GM12878 (cell line): Measurements from ENCODE around the gene RSKR. TPM values are rescaled to one million over a fixed set of nuclear protein-coding genes. Genes with fewer than 3 reads are reported as not detected.

ENCODE experiments used
- ATAC-seq: fragments of 200-7000 bp; cut with Tn5 transposase; 3 replicates; pipeline ENCODE4 v1.9.1; 2020; ENCODE audit warnings: mild to moderate bottlenecking, moderate library complexity
- BruUV-seq: library from RNA; stranded (reverse); fragments of 400-500 nt; replicated peaks from 2 replicates; lab custom pipeline; 2021; lab: Mats Ljungman, UMichigan
- CTCF ChIA-PET: fragments of 300-600 bp; sonication (Branson Sonifier 250); formaldehyde crosslinking; extraction: SDS; loops from one replicate; lab custom pipeline; 2021; ENCODE audit warnings: inconsistent platforms; lab: Yijun Ruan, JAX
- POLR2A ChIA-PET: fragments of 350-600 bp; formaldehyde crosslinking; extraction: SDS; loops from one replicate; lab custom pipeline; 2021; ENCODE audit warnings: inconsistent platforms; lab: Charles Lee
- RAD21 ChIA-PET: fragments of 300-600 bp; sonication (Branson Sonifier 250); formaldehyde crosslinking; loops from one replicate; lab custom pipeline; 2023; ENCODE audit warnings: antibody characterized with exemption; ENCODE audit not compliant: unreplicated experiment; lab: Charles Lee
- SMC1A ChIA-PET: fragments of 300-600 bp; sonication (Branson Sonifier 250); formaldehyde crosslinking; loops from one replicate; lab custom pipeline; 2023; ENCODE audit not compliant: unreplicated experiment, uncharacterized antibody; lab: Charles Lee
- DNase-seq: peaks from one replicate; pipeline ENCODE4 v3.0.0-alpha.2; 2011; ENCODE audit warnings: low read depth, low spot score
- FAIRE-seq: peaks from 3 replicates; lab custom pipeline; 2011; peaks lifted over from hg19 to GRCh38; lab: Jason Lieb, UNC
- H2AFZ ChIP-seq: 2 replicates; pipeline ENCODE4 v1.6.0; 2011; ENCODE audit warnings: low read depth, low read length, control low read depth; ENCODE audit not compliant: control insufficient read depth
- H3K27ac ChIP-seq: 2 replicates; pipeline ENCODE4 v1.5.1; 2011; ENCODE audit warnings: control low read depth; ENCODE audit not compliant: control insufficient read depth, insufficient read depth
- H3K27me3 ChIP-seq, 2 experiments: replicated peaks in 1 of 2; 2 replicates each; pipeline versions ENCODE4 v1.6.0 to v1.6.1; 2011; ENCODE audit warnings: low read length in 1 of 2; ENCODE audit not compliant: control insufficient read depth in 2 of 2, insufficient read depth in 2 of 2
- H3K36me3 ChIP-seq, 2 experiments: 2 replicates each; pipeline ENCODE4 v1.5.1; 2011; ENCODE audit warnings: low read length in 1 of 2; ENCODE audit not compliant: control insufficient read depth in 2 of 2, insufficient read depth in 2 of 2
- H3K4me1 ChIP-seq: 2 replicates; pipeline ENCODE4 v1.6.1; 2011; ENCODE audit warnings: mild to moderate bottlenecking, low read length, moderate library complexity, mixed read lengths; ENCODE audit not compliant: control insufficient read depth, insufficient read depth
- H3K4me2 ChIP-seq: 2 replicates; pipeline ENCODE4 v1.6.0; 2011; ENCODE audit warnings: control low read depth; ENCODE audit not compliant: control insufficient read depth, insufficient read depth
- H3K4me3 ChIP-seq: fragments of 200-600 bp; sonication (generic); 2 replicates; pipeline ENCODE4 v1.5.1; 2016
- H3K79me2 ChIP-seq: 2 replicates; pipeline ENCODE4 v1.6.0; 2011; ENCODE audit warnings: low read length; ENCODE audit not compliant: control insufficient read depth, insufficient read depth
- H3K9ac ChIP-seq: 2 replicates; pipeline ENCODE4 v1.8.0; 2011; ENCODE audit warnings: low read length, control low read depth, mixed read lengths; ENCODE audit not compliant: control insufficient read depth, insufficient read depth
- H3K9me3 ChIP-seq: replicated peaks from 3 replicates; pipeline ENCODE4 v1.5.1; 2011; ENCODE audit warnings: mild to moderate bottlenecking, low read length; ENCODE audit not compliant: control insufficient read depth, insufficient read depth
- H4K20me1 ChIP-seq: 2 replicates; pipeline ENCODE4 v1.6.0; 2011; ENCODE audit not compliant: control insufficient read depth, insufficient read depth
- BCL3 ChIP-seq: IDR thresholded peaks from 2 replicates; pipeline ENCODE4 v1.6.1; 2011; ENCODE audit warnings: borderline replicate concordance, low read depth, mild to moderate bottlenecking, moderate library complexity, low read length; ENCODE audit not compliant: insufficient read depth, poor library complexity, severe bottlenecking
- DPF2 ChIP-seq: fragments of 450-650 bp; IDR thresholded peaks from 2 replicates; pipeline ENCODE4 v1.6.1; 2017; ENCODE audit warnings: mild to moderate bottlenecking
- E2F8 ChIP-seq: fragments of 450-650 bp; IDR thresholded peaks from 2 replicates; pipeline ENCODE4 v1.6.1; 2018; ENCODE audit warnings: mild to moderate bottlenecking, low read depth, moderate library complexity; ENCODE audit not compliant: partially characterized antibody
- HSF1 ChIP-seq: fragments of 150-350 bp; IDR thresholded peaks from 2 replicates; pipeline ENCODE4 v1.6.1; 2014; ENCODE audit warnings: mild to moderate bottlenecking, low read depth, low read length
- KLF5 ChIP-seq: fragments of 450-650 bp; IDR thresholded peaks from 2 replicates; pipeline ENCODE4 v1.6.1; 2014; ENCODE audit warnings: mild to moderate bottlenecking; ENCODE audit not compliant: partially characterized antibody
- POLR2AphosphoS2 ChIP-seq: IDR thresholded peaks from 2 replicates; pipeline ENCODE4 v1.6.1; 2011; ENCODE audit warnings: low read depth, mild to moderate bottlenecking, low read length, improper control_type of control experiment, moderate library complexity
- POLR2AphosphoS5 ChIP-seq: IDR thresholded peaks from 2 replicates; pipeline ENCODE4 v1.6.1; 2011; ENCODE audit warnings: mild to moderate bottlenecking, low read length, inconsistent platforms
- REST ChIP-seq: IDR thresholded peaks from 2 replicates; pipeline ENCODE4 v1.6.1; 2012; ENCODE audit warnings: mild to moderate bottlenecking, low read depth, low read length
- WGBS: methylation state at CpG from one replicate; pipeline ENCODE4 v1.1.6; 2016; ENCODE audit warnings: low lambda C conversion rate; ENCODE audit not compliant: insufficient replicate concordance, insufficient coverage; ENCODE audit errors: missing lambda C conversion rate; 5-methylcytosine and 5-hydroxymethylcytosine counted together
- in situ Hi-C: fragments of 300-500 bp; cut with MboI; formaldehyde crosslinking; loops from 9 replicates; pipeline ENCODE4 v1.14.3; 2018; ENCODE audit warnings: mixed read lengths
- intact Hi-C: fragments of 100-400 bp; cut with micrococcal nuclease; formaldehyde crosslinking; loops from one replicate; pipeline ENCODE4 v1.14.2; 2022; ENCODE audit not compliant: unreplicated experiment
- polyA plus RNA-seq, 11 experiments: library from polyadenylated mRNA; depleted of rRNA in 4 of 11; unstranded in 6 of 11; stranded (reverse) in 5 of 11; fragments of >200 nt; fragmentation: Nextera tagmentation in 4 of 11; fragmentation: Illumina TruSeq in 1 of 11; extraction: Ambion mirVana in 4 of 11; extraction: Trizol in 1 of 11; gene quantifications; 1 replicate in 1 of 11; 2 replicates in 10 of 11; pipeline versions ENCODE4 v1.2.1 to v1.2.3, GENCODE V29; 2011 to 2016; ENCODE audit warnings: inconsistent platforms in 2 of 11, missing spikeins in 2 of 11, low read depth in 1 of 11
- total RNA-seq, 4 experiments: library from RNA; depleted of rRNA in 3 of 4; stranded (reverse); fragments of >200 nt in 3 of 4; fragmentation: Illumina TruSeq in 1 of 4; extraction: Trizol in 1 of 4; gene quantifications; 2 replicates each; pipeline versions ENCODE4 v1.2.1 to v1.2.3, GENCODE V29; 2013 to 2021

The RSKR gene
- total and polyA plus RNA-seq, 10 of the 15 experiments (the other 5 are each of a cell fraction or from before 2014, with no cell fraction given): 0.52 to 22.4 (median 8.7) TPM

GRCh38 chr17:28620010-28620409, 6.0 kb upstream of the RSKR start (continued):
- no peak for TF ChIP-seq REST
- TF ChIP-seq POLR2AphosphoS2: no peak
- TF ChIP-seq, all 136 proteins: peak for 0

GRCh38 chr17:28618464-28618863, 4.5 kb upstream of the RSKR start:
- H3K4me1 ChIP-seq: no peaks in the 10 kb centered on the region; the same call in none of the 2 replicates
- RAD21 ChIA-PET: interaction anchor here (1.4 kb wide), 1 partner anchor 12 kb away, joined by 3 read pairs; no protein-coding TSS in a partner anchor
- no TSS peak for BruUV-seq
- ATAC-seq (no peak), DNase-seq (no peak), FAIRE-seq (no peak)
- peaks cover 46 to 64% of the 10 kb centered on the region in 2 experiments for H3K36me3 ChIP-seq
- no peak overlapping the region for H3K27ac ChIP-seq
- intact Hi-C loops (loop anchor here (5.0 kb wide), 1 partner anchor 126 kb away; no protein-coding TSS in a partner anchor), in situ Hi-C loops (no loop called here)
- no peak overlapping the region for H2AFZ ChIP-seq
- no peak overlapping the region for H3K4me3 ChIP-seq
- no peak overlapping the region for H3K4me2 ChIP-seq
- WGBS: 95% methylated on average over 3 of the region's 3 CpGs
- CTCF ChIA-PET: interaction anchor here (0.9 to 1.4 kb wide), 5 partner anchors 8 to 70 kb away, joined by 3 to 6 read pairs (median 5); partner anchors contain the start of gene SPAG5
- SMC1A ChIA-PET: interaction anchor here (0.8 to 3.5 kb wide), 3 partner anchors 28 to 55 kb away, joined by 3 to 8 read pairs (median 3); no protein-coding TSS in a partner anchor
- H3K27me3 ChIP-seq: no peaks in the 10 kb centered on the region
- no peak overlapping the region for H3K9ac ChIP-seq
- POLR2A ChIA-PET: interaction anchor here (0.8 to 1.7 kb wide), 5 partner anchors 8 to 43 kb away, joined by 3 to 11 read pairs (median 4); no protein-coding TSS in a partner anchor
- no peaks in the 10 kb centered on the region for H3K9me3 ChIP-seq
- H3K79me2 ChIP-seq: no peaks in the 10 kb centered on the region
- no peaks in the 10 kb centered on the region for H4K20me1 ChIP-seq
- TF ChIP-seq HSF1 (no peak), DPF2 (no peak), KLF5 (no peak), BCL3 (no peak), E2F8 (no peak), POLR2AphosphoS5 (no peak)
